Mucosa of stomach (tissue), 1 donor: ENCODE measurements around the gene FOXJ3.

Experiments
- H3K27me3 ChIP-seq: one replicate; pipeline ENCODE4 v1.7.0; 2013; ENCODE audit warnings: mild to moderate bottlenecking, low read length; ENCODE audit not compliant: control insufficient read depth, insufficient read depth
- H3K36me3 ChIP-seq: one replicate; pipeline ENCODE4 v1.7.0; 2013; ENCODE audit warnings: low read length; ENCODE audit not compliant: control insufficient read depth, insufficient read depth
- H3K4me1 ChIP-seq: one replicate; pipeline ENCODE4 v1.7.0; 2013; ENCODE audit warnings: mild to moderate bottlenecking, low read length; ENCODE audit not compliant: control insufficient read depth, insufficient read depth
- H3K4me3 ChIP-seq: one replicate; pipeline ENCODE4 v1.7.0; 2013; ENCODE audit warnings: low read length
- H3K9ac ChIP-seq: one replicate; pipeline ENCODE4 v1.7.0; 2013; ENCODE audit warnings: mild to moderate bottlenecking, low read length, moderate library complexity
- H3K9me3 ChIP-seq: one replicate; pipeline ENCODE4 v1.7.0; 2013; ENCODE audit warnings: mild to moderate bottlenecking, low read length, moderate library complexity; ENCODE audit not compliant: control insufficient read depth
- donor health status: Pancreatic carcinoma.

FOXJ3 gene

DNA sequence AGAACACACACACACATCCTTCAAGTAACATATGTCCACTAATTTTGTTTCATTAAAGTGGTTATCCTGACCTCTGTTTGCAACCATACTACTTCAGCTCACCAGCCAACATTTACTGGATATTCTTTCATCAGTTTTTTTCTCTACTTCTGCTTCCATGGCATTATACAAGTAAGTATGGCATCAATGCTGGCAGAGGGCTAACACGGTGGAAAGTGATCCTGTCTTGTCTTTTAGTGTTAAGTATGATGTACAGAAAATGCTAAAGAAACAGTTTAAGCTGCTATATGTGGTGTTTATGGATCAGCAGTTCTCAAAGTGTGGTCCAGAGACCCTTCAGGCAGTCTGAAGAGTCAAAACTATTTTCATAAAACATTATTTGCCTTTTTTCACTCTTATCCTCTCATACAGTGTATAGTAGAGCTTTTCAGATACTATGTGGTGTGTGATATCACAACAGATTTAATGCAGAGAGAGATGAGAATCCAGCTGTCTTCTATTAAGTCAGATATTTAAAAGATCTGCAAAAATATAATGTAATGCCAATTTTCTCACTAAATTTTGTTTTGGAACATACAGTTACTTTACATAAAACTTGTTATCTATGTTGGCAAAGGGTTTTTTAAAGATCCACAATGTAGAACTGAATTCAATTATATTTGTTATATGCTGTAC, 46.6 kb downstream of the FOXJ3 start:
- H3K4me3 ChIP-seq, result no peak overlapping the region
- no peaks in the 10 kb centered on the region for H3K9me3 ChIP-seq
- H3K4me1 ChIP-seq, result no peaks in the 10 kb centered on the region

DNA sequence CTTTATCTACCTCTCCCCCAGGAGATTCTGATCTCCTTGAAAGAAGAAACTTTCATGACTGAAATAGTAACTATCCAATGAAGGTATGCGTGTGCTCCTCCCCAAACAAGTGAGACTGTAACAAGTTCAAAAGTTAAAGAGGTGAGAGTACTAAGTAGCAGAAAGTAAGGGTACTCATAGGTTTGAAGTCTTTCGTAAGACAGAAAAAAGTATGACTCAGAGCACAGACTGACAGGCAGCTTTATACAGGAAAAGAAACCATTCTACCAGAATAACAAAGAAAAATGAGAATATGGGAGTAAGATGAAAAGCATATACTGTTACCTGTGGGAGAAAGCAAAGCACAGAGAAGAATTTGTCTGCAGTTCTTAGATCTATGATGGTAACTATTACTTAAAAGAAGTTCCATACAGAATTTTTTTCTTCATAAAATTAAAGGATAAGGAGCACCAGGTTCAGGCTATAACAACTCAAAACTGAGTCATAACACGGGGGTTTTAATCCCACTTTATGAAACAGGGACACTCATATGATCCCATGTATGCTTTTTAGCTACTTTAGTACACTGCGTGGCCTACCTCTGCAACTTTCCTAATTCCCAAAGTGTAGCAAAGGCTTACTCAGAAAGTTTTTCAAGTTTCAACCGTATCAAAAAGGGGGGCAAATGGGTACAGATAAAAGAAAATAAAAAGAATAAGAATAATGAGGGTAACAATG, 52.0 kb downstream of the FOXJ3 start:
- Histone ChIP-seq H3K36me3 (no peaks in the 10 kb centered on the region), H3K4me3 (no peak overlapping the region), H3K9me3 (no peaks in the 10 kb centered on the region), H3K9ac (no peak overlapping the region), H3K4me1 (no peaks in the 10 kb centered on the region), H3K27me3 (no peaks in the 10 kb centered on the region)

More for the DNA sequence above, 46.6 kb downstream of the FOXJ3 start:
- no peaks in the 10 kb centered on the region for H3K36me3 ChIP-seq
- no peaks in the 10 kb centered on the region for H3K27me3 ChIP-seq
- H3K9ac ChIP-seq, result no peak overlapping the region

DNA sequence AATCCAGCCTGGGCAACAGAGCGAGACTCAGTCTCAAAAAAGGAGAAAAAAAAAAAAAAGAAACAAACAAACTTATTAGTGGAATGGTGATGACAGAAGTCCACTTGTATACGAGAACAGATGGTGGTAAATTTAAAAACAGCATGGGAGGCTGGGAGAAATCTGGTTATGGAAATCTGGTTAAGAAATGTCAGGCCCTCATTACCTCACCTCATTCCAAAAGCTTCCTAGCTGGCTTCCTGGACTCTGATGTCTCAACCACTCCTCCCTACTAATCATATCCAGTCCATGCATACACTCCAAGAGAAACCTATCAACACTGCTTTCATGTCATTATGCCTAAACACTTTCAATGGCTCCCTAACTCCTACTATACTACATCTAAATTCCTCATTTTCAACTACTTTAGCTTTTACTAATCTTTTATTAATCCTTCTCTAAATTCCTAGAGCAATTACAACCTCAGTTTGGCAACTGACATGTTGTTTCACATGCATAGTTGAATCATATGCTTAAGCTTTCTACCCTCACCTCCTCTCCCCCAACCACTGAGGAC, 52.9 kb downstream of the FOXJ3 start:
- no peak overlapping the region for H3K9ac ChIP-seq
- H3K36me3 ChIP-seq, result no peaks in the 10 kb centered on the region

DNA sequence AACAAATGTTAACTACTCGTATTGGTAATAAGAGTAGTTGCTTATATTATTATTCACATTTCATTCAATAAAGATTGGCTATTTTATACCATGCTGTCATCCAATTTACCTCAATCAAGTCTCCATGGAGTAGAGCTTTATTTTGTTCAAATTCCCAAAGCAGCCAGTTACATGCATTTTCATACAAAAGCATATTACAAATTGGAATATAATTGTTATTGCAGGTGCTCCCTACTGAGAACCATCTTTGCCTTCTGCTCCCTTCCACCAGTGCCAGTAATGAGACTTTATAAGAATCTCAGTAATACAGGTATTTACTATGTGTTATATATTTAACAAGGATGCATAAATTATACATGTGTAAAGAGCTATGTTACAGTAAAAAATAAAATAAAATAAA, 54.2 kb downstream of the FOXJ3 start:
- H3K27me3 ChIP-seq, result no peaks in the 10 kb centered on the region
- no peak overlapping the region for H3K4me3 ChIP-seq
- H3K9me3 ChIP-seq, result no peaks in the 10 kb centered on the region
- H3K9ac ChIP-seq, result no peak overlapping the region
- no peaks in the 10 kb centered on the region for H3K4me1 ChIP-seq
- no peaks in the 10 kb centered on the region for H3K36me3 ChIP-seq

More for the DNA sequence above, 52.9 kb downstream of the FOXJ3 start:
- Histone ChIP-seq H3K27me3 (no peaks in the 10 kb centered on the region), H3K4me3 (no peak overlapping the region), H3K9me3 (no peaks in the 10 kb centered on the region), H3K4me1 (no peaks in the 10 kb centered on the region)

DNA sequence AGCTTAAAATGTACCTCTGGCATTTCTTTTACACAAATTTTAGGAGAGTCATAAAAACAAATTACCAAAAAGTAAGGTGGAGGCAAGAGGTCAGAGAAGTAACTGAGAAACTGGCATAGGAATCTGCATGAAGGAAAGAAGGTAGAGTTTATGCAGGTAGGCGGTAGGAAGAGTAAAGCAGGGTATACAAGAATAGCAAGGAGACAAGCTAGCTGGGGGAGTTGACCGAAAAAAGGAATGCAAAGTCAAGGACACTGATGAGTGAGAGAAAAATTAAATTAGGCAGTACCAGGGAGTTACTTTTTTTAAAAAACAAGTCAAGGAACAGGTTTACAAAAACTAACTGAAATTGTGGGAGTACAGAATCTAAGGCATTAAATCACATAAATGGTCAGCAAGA, 56.0 kb downstream of the FOXJ3 start:
- Histone ChIP-seq H3K9me3 (no peaks in the 10 kb centered on the region), H3K9ac (no peak overlapping the region), H3K36me3 (no peaks in the 10 kb centered on the region), H3K4me1 (no peaks in the 10 kb centered on the region), H3K27me3 (no peaks in the 10 kb centered on the region), H3K4me3 (no peak overlapping the region)

DNA sequence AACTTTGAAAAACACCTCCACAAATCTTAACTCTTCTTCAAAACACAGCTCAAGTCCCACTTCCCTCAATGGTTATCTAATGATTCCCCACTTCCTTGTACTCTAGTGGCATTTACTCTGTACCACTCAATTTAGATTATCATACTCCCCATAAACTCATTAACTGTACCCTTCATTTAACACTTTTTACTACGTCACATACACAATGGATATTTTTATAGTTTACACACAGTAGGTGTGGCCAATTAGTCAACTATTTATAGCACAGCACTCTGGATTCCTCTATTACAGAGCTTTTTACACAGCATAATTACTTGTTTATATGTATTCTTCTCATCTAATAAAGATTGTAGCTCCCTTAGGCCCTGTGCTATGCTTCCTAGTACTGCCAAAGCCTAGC, 62.1 kb downstream of the FOXJ3 start:
- Histone ChIP-seq H3K4me1 (no peaks in the 10 kb centered on the region), H3K9ac (no peak overlapping the region), H3K36me3 (no peaks in the 10 kb centered on the region), H3K4me3 (no peak overlapping the region), H3K9me3 (no peaks in the 10 kb centered on the region), H3K27me3 (no peaks in the 10 kb centered on the region)

DNA sequence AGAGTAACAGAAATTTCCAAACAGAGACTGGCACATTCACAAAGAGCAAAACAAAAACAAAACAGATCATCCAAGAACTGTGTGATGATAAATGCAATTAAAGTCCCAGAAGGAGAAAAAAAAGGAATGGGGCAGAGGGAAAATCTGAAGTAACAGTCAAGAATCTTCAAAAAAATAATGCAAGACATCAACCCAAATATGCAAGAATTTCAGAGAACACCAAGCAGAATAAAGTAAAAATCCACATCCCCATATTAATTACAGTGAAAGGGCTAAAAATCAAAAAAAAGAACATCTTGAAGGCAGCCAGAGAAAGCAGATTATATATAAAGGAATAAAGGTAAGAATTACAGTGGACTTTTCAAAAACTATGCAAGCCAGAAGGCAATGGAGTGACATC, 67.1 kb downstream of the FOXJ3 start:
- Histone ChIP-seq H3K4me3 (no peak overlapping the region), H3K4me1 (no peaks in the 10 kb centered on the region), H3K9ac (no peak overlapping the region), H3K27me3 (no peaks in the 10 kb centered on the region), H3K9me3 (no peaks in the 10 kb centered on the region), H3K36me3 (no peaks in the 10 kb centered on the region)

DNA sequence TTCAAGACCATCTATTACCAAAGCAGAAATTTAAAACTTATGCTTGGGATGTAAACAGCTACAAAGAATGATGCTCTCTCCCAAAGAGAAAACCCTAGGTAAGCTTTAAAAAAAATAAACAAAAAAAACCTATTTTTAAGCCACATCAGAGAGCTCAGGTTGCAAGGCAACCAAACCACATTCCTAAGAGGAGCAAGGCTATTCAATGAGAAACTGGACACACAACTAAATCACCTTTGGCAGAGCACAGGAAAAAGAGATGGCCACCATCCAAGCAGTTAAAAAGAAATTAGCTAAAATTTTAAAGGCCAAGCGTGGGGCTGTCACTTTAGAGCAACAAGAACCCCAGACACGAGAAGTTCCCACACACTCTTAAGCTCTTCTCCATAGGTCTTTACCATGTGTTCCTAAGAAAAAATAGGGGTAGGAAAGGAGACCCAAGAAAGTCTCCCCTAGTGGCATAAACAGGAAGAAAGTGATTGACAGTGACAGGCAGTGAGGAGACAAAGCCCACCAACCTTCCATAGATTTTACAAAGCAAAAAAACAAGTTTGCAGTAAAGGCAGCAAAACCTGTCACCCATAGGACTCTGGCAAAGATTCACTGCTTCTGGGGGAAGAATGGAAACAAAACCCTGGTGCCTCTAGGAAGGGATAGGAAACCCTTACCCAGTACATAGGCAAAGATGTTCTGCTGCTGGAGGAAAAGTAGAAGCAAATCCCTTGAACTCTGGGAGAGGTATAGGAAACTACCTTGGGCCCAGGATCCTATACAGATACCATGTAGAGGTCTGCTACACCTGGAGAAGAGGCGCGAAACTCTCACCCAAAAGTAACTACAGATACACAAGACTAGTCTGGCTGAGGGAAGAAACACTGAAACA, 68.5 kb downstream of the FOXJ3 start:
- no peaks in the 10 kb centered on the region for H3K4me1 ChIP-seq
- H3K9ac ChIP-seq, result no peak overlapping the region
- H3K27me3 ChIP-seq, result no peaks in the 10 kb centered on the region
- H3K36me3 ChIP-seq, result no peaks in the 10 kb centered on the region
- no peak overlapping the region for H3K4me3 ChIP-seq
- H3K9me3 ChIP-seq, result no peaks in the 10 kb centered on the region

DNA sequence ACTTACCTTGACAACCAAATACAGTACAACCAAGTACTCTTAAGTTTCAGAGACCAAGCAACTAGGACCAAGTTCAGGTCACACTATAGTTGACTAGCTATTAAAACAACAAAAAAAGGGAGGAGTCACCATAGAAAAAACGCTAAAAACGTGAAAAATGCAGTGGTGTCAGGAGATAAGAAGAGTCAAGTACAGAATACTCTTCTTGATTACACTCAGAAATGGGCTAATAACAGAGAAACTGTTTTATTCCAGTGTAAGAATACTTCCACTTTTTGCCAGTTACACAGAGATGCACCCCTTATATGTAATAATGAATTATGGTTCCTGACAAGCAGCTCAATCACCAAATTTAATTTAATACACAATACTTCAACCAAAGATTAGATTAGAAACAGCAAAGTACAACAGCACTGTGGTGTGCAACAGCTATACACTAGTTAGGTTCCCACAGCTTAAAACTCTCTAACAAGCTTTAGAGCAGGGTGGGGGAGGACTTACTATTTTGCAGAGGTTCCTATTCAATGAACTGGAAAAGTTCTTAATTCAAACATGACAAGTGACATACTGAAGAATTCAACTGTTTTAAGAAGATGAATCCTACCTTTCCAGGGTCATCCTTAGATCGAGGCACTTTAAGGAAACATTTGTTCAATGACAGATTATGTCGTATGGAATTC, 70.4 kb downstream of the FOXJ3 start:
- H3K36me3 ChIP-seq, result no peaks in the 10 kb centered on the region

DNA sequence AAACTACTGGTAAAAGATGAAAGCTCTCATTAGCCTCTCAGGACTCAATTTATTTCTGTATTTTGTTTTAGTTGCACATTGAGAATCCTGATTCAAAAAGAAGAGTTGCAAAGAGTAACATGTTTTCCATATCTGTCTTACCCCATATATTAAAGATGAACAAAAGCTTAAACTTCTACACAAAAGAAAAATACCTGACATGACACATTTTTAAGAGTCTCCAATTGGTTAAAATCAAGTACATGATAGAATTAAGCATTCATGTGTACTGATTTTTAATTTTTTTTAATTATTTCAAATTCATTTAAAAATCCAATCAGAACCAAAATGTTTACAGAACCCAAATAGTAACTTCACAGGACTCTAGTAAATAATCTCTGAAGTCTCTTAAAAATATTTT, 72.0 kb downstream of the FOXJ3 start:
- no peaks in the 10 kb centered on the region for H3K27me3 ChIP-seq
- H3K4me1 ChIP-seq, result peaks cover 5% of the 10 kb centered on the region
- H3K9me3 ChIP-seq, result no peaks in the 10 kb centered on the region
- H3K4me3 ChIP-seq, result no peak overlapping the region
- H3K9ac ChIP-seq, result no peak overlapping the region
- H3K36me3 ChIP-seq, result no peaks in the 10 kb centered on the region

More for the DNA sequence above, 70.4 kb downstream of the FOXJ3 start:
- H3K4me3 ChIP-seq, result no peak overlapping the region
- peaks cover 2% of the 10 kb centered on the region for H3K4me1 ChIP-seq
- H3K9me3 ChIP-seq, result no peaks in the 10 kb centered on the region
- H3K27me3 ChIP-seq, result no peaks in the 10 kb centered on the region
- H3K9ac ChIP-seq, result no peak overlapping the region

DNA sequence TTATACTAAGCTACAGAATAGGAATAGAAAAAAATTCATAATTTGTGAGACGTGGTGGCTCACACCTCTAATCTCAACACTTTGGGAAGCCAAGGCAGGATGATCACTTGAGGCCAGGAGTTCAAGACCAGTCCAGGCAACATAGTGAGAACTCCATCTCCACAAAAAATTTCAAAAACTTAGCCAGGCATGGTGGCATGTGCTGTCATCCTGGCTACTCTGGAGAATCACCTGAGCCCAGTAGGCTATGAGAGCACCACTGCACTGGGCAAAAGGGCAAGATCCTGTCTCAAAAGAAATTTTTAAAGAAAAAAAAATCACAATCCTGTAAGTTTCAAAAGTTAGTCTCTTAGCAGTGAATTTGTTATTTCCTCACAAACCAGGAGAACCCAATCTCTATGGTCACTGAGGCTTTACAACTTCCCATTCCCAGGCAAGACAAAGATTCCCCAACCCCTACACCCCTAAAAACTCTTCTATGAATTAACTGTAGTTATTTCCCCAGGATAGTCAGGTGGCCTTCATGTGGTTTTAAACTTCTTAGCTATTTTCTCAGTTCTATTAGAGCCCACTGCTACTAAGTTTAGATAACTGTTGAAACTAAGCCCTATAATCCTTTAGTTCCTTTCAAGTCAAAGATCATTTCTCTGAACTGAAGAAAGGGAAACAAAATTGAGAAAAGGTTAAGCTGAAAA, 74.5 kb downstream of the FOXJ3 start:
- no peaks in the 10 kb centered on the region for H3K9me3 ChIP-seq

More for the DNA sequence above, 74.5 kb downstream of the FOXJ3 start:
- Histone ChIP-seq H3K27me3 (no peaks in the 10 kb centered on the region), H3K36me3 (no peaks in the 10 kb centered on the region), H3K4me1 (peaks cover 5% of the 10 kb centered on the region), H3K9ac (no peak overlapping the region), H3K4me3 (no peak overlapping the region)
